Gastroesophageal sphincter (tissue), 4 donors: ENCODE data around the gene ARHGAP20. TPM values are rescaled to one million over a fixed set of nuclear protein-coding genes. Genes with fewer than 3 reads are reported as not detected.

ENCODE experiments used
- ATAC-seq: fragments of 150-250 bp; one replicate; pipeline ENCODE4 v1.9.1; 2016; ENCODE audit warnings: mild to moderate bottlenecking, moderate library complexity
- H3K27ac ChIP-seq, 4 donors: fragments of 200-600 bp; sonication (generic) in 3 of 4; 1 replicate in 3 of 4; 2 replicates in 1 of 4; pipeline ENCODE4 v1.5.1; 2016 to 2019
- H3K27me3 ChIP-seq: fragments of 200-600 bp; sonication (generic); one replicate; pipeline ENCODE4 v1.5.1; 2019
- H3K36me3 ChIP-seq, 2 donors: fragments of 200-600 bp; sonication (generic); one replicate each; pipeline ENCODE4 v1.5.1; 2019; ENCODE audit warnings: control low read depth in 1 of 2
- H3K4me1 ChIP-seq, 3 donors: fragments of 200-600 bp; sonication (generic); 1 replicate in 2 of 3; 2 replicates in 1 of 3; pipeline ENCODE4 v1.5.1; 2016 to 2019; ENCODE audit warnings: control low read depth in 2 of 3
- H3K4me3 ChIP-seq, 2 donors: fragments of 200-600 bp; sonication (generic); one replicate each; pipeline ENCODE4 v1.5.1; 2019; ENCODE audit warnings: mild to moderate bottlenecking in 1 of 2, moderate library complexity in 1 of 2
- H3K9me3 ChIP-seq, 3 donors: fragments of 200-600 bp; sonication (generic); one replicate each; pipeline ENCODE4 v1.5.1; 2017 to 2019; ENCODE audit warnings: control low read depth in 2 of 3
- EP300 ChIP-seq: sonication (generic); formaldehyde crosslinking; IDR thresholded peaks from one replicate; pipeline ENCODE4 v1.6.1; 2017; ENCODE audit warnings: antibody characterized with exemption, mild to moderate bottlenecking
- POLR2A ChIP-seq, 2 donors: fragments of 450-650 bp; IDR thresholded peaks; one replicate each; pipeline ENCODE4 v1.6.1; 2017; ENCODE audit warnings: antibody characterized with exemption in 2 of 2, mild to moderate bottlenecking in 2 of 2, moderate library complexity in 1 of 2
- POLR2AphosphoS5 ChIP-seq: sonication (generic); formaldehyde crosslinking; IDR thresholded peaks from one replicate; pipeline ENCODE4 v1.6.1; 2017; ENCODE audit warnings: antibody characterized with exemption
- WGBS, 2 donors: methylation state at CpG; one replicate each; pipeline ENCODE4 v1.1.5; 2018; ENCODE audit warnings: low coverage in 1 of 2; 5-methylcytosine and 5-hydroxymethylcytosine counted together
- total RNA-seq, 4 donors: library from RNA; depleted of rRNA; stranded (reverse); fragments of >200 nt; gene quantifications; one replicate each; pipeline ENCODE4 v1.1.0, GENCODE V29; 2016
- TF ChIP-seq, protein P1 (sequence below), 4 experiments: fragments of 200-600 bp in 2 of 4; fragments of 450-650 bp in 2 of 4; sonication (generic) in 1 of 4; IDR thresholded peaks; one replicate each; pipeline ENCODE4 v1.5.1; 2017 to 2019; ENCODE audit warnings: antibody characterized with exemption in 4 of 4, mild to moderate bottlenecking in 2 of 4, moderate library complexity in 2 of 4

The ARHGAP20 gene
- total RNA-seq, 4 donors from 2014 or later = 5.3 to 34.6 (median 7.0) TPM

GRCh38 chr11:110711448-110711775, 825 bp downstream of the ARHGAP20 start:
- no peak for ATAC-seq
- H3K27me3 ChIP-seq = no peaks in the 10 kb centered on the region
- peaks cover 0 to 37% (median 0%) of the 10 kb centered on the region in 3 donors for H3K4me1 ChIP-seq
- no peaks in the 10 kb centered on the region for H3K36me3 ChIP-seq
- TF ChIP-seq, protein P1, sequence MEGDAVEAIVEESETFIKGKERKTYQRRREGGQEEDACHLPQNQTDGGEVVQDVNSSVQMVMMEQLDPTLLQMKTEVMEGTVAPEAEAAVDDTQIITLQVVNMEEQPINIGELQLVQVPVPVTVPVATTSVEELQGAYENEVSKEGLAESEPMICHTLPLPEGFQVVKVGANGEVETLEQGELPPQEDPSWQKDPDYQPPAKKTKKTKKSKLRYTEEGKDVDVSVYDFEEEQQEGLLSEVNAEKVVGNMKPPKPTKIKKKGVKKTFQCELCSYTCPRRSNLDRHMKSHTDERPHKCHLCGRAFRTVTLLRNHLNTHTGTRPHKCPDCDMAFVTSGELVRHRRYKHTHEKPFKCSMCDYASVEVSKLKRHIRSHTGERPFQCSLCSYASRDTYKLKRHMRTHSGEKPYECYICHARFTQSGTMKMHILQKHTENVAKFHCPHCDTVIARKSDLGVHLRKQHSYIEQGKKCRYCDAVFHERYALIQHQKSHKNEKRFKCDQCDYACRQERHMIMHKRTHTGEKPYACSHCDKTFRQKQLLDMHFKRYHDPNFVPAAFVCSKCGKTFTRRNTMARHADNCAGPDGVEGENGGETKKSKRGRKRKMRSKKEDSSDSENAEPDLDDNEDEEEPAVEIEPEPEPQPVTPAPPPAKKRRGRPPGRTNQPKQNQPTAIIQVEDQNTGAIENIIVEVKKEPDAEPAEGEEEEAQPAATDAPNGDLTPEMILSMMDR (IDR thresholded peaks at IDR 0.05) = no peak
- no peak for TF ChIP-seq POLR2AphosphoS5
- TF ChIP-seq POLR2A (IDR thresholded peaks at IDR 0.05) = no peak
- no peak for TF ChIP-seq EP300
- peak overlapping the region; percentile 80 to 93 for H3K4me3 ChIP-seq
- no CpG with 5 or more reads among the region's 24 CpGs for WGBS, 2 donors
- H3K9me3 ChIP-seq = no peaks in the 10 kb centered on the region
- H3K27ac ChIP-seq = peak overlapping the region; percentile 60 to 88 (median 85)

GRCh38 chr11:110710628-110711381, 1.4 kb downstream of the ARHGAP20 start:
- 4 to 18% methylated on average over 13 to 16 of the region's 33 CpGs for WGBS, 2 donors
- no peaks in the 10 kb centered on the region for H3K9me3 ChIP-seq
- peak overlapping the region; percentile 80 to 93 for H3K4me3 ChIP-seq
- TF ChIP-seq POLR2AphosphoS5 (peak; percentile 79), EP300 (no peak)
- peaks cover 0 to 37% (median 0%) of the 10 kb centered on the region in 3 donors for H3K4me1 ChIP-seq
- H3K27ac ChIP-seq = peak overlapping the region; percentile 60 to 88 (median 85)
- H3K36me3 ChIP-seq = no peaks in the 10 kb centered on the region
- no peaks in the 10 kb centered on the region for H3K27me3 ChIP-seq
- no peak for ATAC-seq

- Histone ChIP-seq H3K27me3 (no peaks in the 10 kb centered on the region), H3K9me3 (no peaks in the 10 kb centered on the region), H3K36me3 (no peaks in the 10 kb centered on the region), H3K27ac (no peak overlapping the region), H3K4me3 (no peak overlapping the region), H3K4me1 (no peaks in the 10 kb centered on the region)
- WGBS, 2 donors = 90 to 93% methylated on average over 2 to 5 of the region's 5 CpGs
- no peak for ATAC-seq
- TF ChIP-seq, protein P1 (IDR thresholded peaks at IDR 0.05) = no peak
- TF ChIP-seq EP300 (no peak), POLR2A (IDR thresholded peaks at IDR 0.05) (no peak), POLR2AphosphoS5 (no peak)
These were observed 7.9 kb downstream of the ARHGAP20 start for GRCh38 chr11:110704210-110704864.

DNA sequence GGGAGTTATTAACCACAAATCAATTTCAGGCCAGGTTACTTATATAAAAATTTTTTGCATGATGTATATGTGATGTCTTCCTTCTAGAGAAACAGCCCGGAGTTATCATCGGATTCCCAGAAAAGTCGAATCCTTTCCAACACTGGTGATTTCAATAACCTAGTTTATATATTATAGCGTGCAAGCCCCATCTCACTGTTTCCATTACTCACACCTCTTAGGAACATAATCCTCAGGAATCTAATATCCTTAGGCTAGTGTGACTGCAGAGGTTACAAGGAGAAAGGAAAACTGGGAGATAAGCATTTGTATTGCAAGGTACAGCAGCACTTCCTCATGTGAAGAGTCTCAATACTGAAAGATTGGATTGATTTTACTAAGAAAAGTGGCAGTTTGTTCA, 20.3 kb downstream of the ARHGAP20 start:
- Histone ChIP-seq H3K36me3 (no peaks in the 10 kb centered on the region), H3K27ac (peak overlapping the region in 1 of 4 donors; percentile 21), H3K27me3 (no peaks in the 10 kb centered on the region), H3K4me3 (no peak overlapping the region), H3K9me3 (no peaks in the 10 kb centered on the region), H3K4me1 (peaks cover 0 to 8% (median 0%) of the 10 kb centered on the region in 3 donors)
- no peak for ATAC-seq
- TF ChIP-seq POLR2AphosphoS5 (no peak), EP300 (no peak), POLR2A (IDR thresholded peaks at IDR 0.05) (no peak)
- TF ChIP-seq, protein P1 (IDR thresholded peaks at IDR 0.05) = no peak
- WGBS, 2 donors = 53 to 56% methylated on average over 4 of the region's 4 CpGs

DNA sequence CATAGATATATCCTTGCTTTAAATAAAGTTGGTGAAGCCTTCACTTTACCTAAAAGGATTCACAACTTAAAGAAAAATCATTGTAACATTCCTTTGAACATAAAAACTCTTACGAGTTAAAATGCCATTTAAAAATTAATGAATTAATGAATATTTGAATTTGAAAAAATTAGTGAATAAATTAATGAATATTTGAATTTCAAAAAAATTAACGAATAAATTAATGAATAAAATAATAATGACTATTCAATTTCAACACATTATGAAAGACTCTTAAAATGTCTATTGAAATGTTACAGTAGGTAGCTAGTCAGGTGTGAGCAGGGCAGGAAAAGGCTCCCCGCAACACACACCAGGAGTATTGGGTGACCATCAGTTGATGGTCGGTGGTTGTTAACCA, 22.9 kb downstream of the ARHGAP20 start:
- TF ChIP-seq POLR2A (IDR thresholded peaks at IDR 0.05) (no peak), POLR2AphosphoS5 (no peak), EP300 (no peak)
- TF ChIP-seq, protein P1 (IDR thresholded peaks at IDR 0.05) = no peak
- Histone ChIP-seq H3K27me3 (no peaks in the 10 kb centered on the region), H3K36me3 (no peaks in the 10 kb centered on the region), H3K4me3 (no peak overlapping the region), H3K4me1 (peaks cover 0 to 8% (median 0%) of the 10 kb centered on the region in 3 donors), H3K9me3 (no peaks in the 10 kb centered on the region), H3K27ac (no peak overlapping the region)
- WGBS, 2 donors = 90 to 96% methylated on average over 4 of the region's 4 CpGs
- no peak for ATAC-seq
